ENCODE results near the gene WDR37.
"Not testable (repeated sequence)": the region's sequence is repeated elsewhere in the genome, so short reads cannot be mapped to it uniquely, and the experiment has no call there.

Gene WDR37

GRCh38 chr10:1109795-1110673 lies 53.8 kb downstream of the WDR37 start:
- DNase-seq, result peak; percentile 80 to 81

- DNase-seq, result no peak
Observed at GRCh38 chr10:1110674-1111119, 54.5 kb downstream of the WDR37 start.

GRCh38 chr10:1114315-1114714 lies 58.1 kb downstream of the WDR37 start:
- DNase-seq, result no peak

- DNase-seq, result no peak
Observed at GRCh38 chr10:1114719-1115606, 58.8 kb downstream of the WDR37 start.

- no peak for DNase-seq
Observed at GRCh38 chr10:1115607-1115955, 59.4 kb downstream of the WDR37 start.

- DNase-seq, result no peak
Observed at GRCh38 chr10:1116051-1116450, 59.9 kb downstream of the WDR37 start.

- DNase-seq, result no peak
Observed at GRCh38 chr10:1116696-1117280, 60.6 kb downstream of the WDR37 start.

GRCh38 chr10:1117651-1118050 lies 61.5 kb downstream of the WDR37 start:
- no peak for DNase-seq

- not testable (repeated sequence) for DNase-seq
Observed at GRCh38 chr10:1118318-1118717, 62.1 kb downstream of the WDR37 start.

GRCh38 chr10:1119027-1119426 lies 62.8 kb downstream of the WDR37 start:
- DNase-seq, result no peak

GRCh38 chr10:1119501-1119900 lies 63.3 kb downstream of the WDR37 start:
- no peak for DNase-seq

GRCh38 chr10:1120306-1120705 lies 64.1 kb downstream of the WDR37 start:
- DNase-seq, result no peak

- no peak for DNase-seq
Observed at GRCh38 chr10:1120801-1121211, 64.6 kb downstream of the WDR37 start.

GRCh38 chr10:1121271-1121970 lies 65.2 kb downstream of the WDR37 start:
- no peak for DNase-seq

- no peak for DNase-seq
Observed at GRCh38 chr10:1122349-1122748, 66.2 kb downstream of the WDR37 start.

GRCh38 chr10:1123198-1123597 lies 67.0 kb downstream of the WDR37 start:
- DNase-seq, result no peak

GRCh38 chr10:1123972-1124371 lies 67.8 kb downstream of the WDR37 start:
- DNase-seq, result no peak

- DNase-seq, result no peak
Observed at GRCh38 chr10:1124796-1125195, 68.6 kb downstream of the WDR37 start.

- no peak for DNase-seq
Observed at GRCh38 chr10:1126461-1126860, 70.3 kb downstream of the WDR37 start.

GRCh38 chr10:1127629-1128028 lies 71.4 kb downstream of the WDR37 start:
- DNase-seq, result no peak

GRCh38 chr10:1128115-1128514 lies 71.9 kb downstream of the WDR37 start:
- no peak for DNase-seq

GRCh38 chr10:1128649-1129048 lies 72.5 kb downstream of the WDR37 start:
- no peak for DNase-seq

- no peak for DNase-seq
Observed at GRCh38 chr10:1130226-1130625, 74.0 kb downstream of the WDR37 start.

Data from stimulated activated CD4-positive, alpha-beta T cell treated with anti-CD3 and anti-CD28 coated beads, Interleukin-2, amount 100 ng/mL, for 24 hours (primary cell).